Measurements from ENCODE around the gene EFNB2. TPM values are rescaled to one million over a fixed set of nuclear protein-coding genes. Genes with fewer than 3 reads are reported as not detected.

Gene EFNB2
- total and polyA plus RNA-seq, 2 donors (not counting 3 experiments of a cell fraction or from before 2014, with no cell fraction given): 50.4 to 69.5 TPM

GRCh38 chr13:106507560-106508274 is 27.7 kb downstream of the EFNB2 start:
- Histone ChIP-seq H3K36me3 (ENCODE audit: control insufficient read depth in 2 of 2, extremely low read depth in 1 of 2, insufficient read depth in 2 of 2, low read length in 2 of 2) (peaks cover 7 to 17% of the 10 kb centered on the region in 2 experiments), H3K9ac (replicated peaks; ENCODE audit: extremely low read depth, insufficient read depth, low read length) (no peak overlapping the region), H4K20me1 (replicated peaks; ENCODE audit: control insufficient read depth, extremely low read depth, insufficient read depth, low read length) (no peaks in the 10 kb centered on the region), H3K9me1 (replicated peaks; ENCODE audit: control insufficient read depth, extremely low read depth, insufficient read depth, low read length) (no peaks in the 10 kb centered on the region), H3K27ac (ENCODE audit: insufficient read depth, low read depth, low read length) (no peak overlapping the region), H3K27me3 (ENCODE audit: control insufficient read depth in 2 of 2, insufficient read depth in 2 of 2, low read length in 2 of 2) (no peaks in the 10 kb centered on the region), H3K4me3 (replicated peaks in 1 of 3; ENCODE audit: insufficient read depth in 1 of 3, low read depth in 1 of 3, low read length in 3 of 3) (no peak overlapping the region), H3K4me1 (ENCODE audit: control insufficient read depth, extremely low read depth, insufficient read depth, low read length) (peaks cover 14% of the 10 kb centered on the region), H3K79me2 (ENCODE audit: control insufficient read depth, insufficient read depth, low read length) (peaks cover 7% of the 10 kb centered on the region), H3K4me2 (ENCODE audit: insufficient read depth, low read length) (no peak overlapping the region), H2AFZ (ENCODE audit: low read depth, low read length) (no peak overlapping the region), H3K9me3 (replicated peaks; ENCODE audit: control insufficient read depth, insufficient read depth, low read length) (no peaks in the 10 kb centered on the region)
- no peak for DNase-seq (ENCODE audit: low read depth, low spot score)
- intact Hi-C loops (cut with micrococcal nuclease): no loop called here
- ChIA-PET POLR2A (no interaction called here), CTCF (interaction anchor here (0.6 to 1.3 kb wide), 4 partner anchors 9 to 159 kb away, joined by 3 to 4 read pairs (median 3); no protein-coding TSS in a partner anchor)
- no TSS peak for BruUV-seq (replicated peaks)
- dilution Hi-C loops (cut with MboI; ENCODE audit: extremely low pct_ligation_motif_present, low sequenced_read_pairs): no loop called here
- no peak for TF ChIP-seq GATA2 (IDR thresholded peaks at IDR 0.05; ENCODE audit: insufficient read depth, insufficient read length, low read depth, low read length)
- no peak for TF ChIP-seq POLR2A (IDR thresholded peaks at IDR 0.05; ENCODE audit: low read depth, low read length)
- TF ChIP-seq FOS (IDR thresholded peaks at IDR 0.05; ENCODE audit: borderline replicate concordance, insufficient read depth, low read length): no peak
- no peak for TF ChIP-seq MAX (IDR thresholded peaks at IDR 0.05; ENCODE audit: insufficient read depth, insufficient read length)
- TF ChIP-seq, protein P1, sequence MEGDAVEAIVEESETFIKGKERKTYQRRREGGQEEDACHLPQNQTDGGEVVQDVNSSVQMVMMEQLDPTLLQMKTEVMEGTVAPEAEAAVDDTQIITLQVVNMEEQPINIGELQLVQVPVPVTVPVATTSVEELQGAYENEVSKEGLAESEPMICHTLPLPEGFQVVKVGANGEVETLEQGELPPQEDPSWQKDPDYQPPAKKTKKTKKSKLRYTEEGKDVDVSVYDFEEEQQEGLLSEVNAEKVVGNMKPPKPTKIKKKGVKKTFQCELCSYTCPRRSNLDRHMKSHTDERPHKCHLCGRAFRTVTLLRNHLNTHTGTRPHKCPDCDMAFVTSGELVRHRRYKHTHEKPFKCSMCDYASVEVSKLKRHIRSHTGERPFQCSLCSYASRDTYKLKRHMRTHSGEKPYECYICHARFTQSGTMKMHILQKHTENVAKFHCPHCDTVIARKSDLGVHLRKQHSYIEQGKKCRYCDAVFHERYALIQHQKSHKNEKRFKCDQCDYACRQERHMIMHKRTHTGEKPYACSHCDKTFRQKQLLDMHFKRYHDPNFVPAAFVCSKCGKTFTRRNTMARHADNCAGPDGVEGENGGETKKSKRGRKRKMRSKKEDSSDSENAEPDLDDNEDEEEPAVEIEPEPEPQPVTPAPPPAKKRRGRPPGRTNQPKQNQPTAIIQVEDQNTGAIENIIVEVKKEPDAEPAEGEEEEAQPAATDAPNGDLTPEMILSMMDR (IDR thresholded peaks at IDR 0.05; ENCODE audit: extremely low read depth in 1 of 2, insufficient read depth in 1 of 2, low read depth in 1 of 2, low read length in 2 of 2): no peak
- TF ChIP-seq POLR2AphosphoS5 (IDR thresholded peaks at IDR 0.05; ENCODE audit: insufficient read depth, low read depth, low read length): no peak
- no peak for FAIRE-seq
